Measurements from ENCODE around the gene NEDD4.
A peak's percentile ranks its signal among the peaks of the same experiment; 100 is the strongest.
"Not testable (repeated sequence)": the region's sequence is repeated elsewhere in the genome, so short reads cannot be mapped to it uniquely, and the experiment has no call there.

NEDD4 gene

DNA sequence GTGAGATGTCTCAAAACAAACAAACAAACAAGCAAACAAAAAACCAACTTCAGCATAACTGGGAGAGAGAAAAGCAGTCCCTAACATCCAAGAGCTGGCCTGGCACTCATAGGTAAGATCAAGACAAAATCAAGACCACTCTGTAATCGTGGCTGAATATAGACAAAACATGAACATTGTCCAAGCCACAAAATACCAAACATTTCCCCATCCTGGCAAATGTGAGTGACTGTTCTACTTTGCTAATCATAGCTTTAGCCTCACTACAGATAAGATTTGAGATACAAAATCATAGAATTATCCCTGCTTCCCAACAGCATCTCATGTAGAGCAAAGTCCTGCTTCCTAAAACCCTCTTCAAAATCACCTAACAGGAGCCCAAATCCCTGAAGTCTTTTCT lies 133.7 kb downstream of the NEDD4 start:
- Mint-ChIP-seq H3K27ac (no peak overlapping the region), H3K9me3 (no peaks in the 10 kb centered on the region), H3K36me3 (no peaks in the 10 kb centered on the region), H3K4me1 (no peaks in the 10 kb centered on the region), H3K4me3 (no peak overlapping the region)
- ATAC-seq = no peak
- DNase-seq (ENCODE audit: low spot score in 2 of 2) = no peak

DNA sequence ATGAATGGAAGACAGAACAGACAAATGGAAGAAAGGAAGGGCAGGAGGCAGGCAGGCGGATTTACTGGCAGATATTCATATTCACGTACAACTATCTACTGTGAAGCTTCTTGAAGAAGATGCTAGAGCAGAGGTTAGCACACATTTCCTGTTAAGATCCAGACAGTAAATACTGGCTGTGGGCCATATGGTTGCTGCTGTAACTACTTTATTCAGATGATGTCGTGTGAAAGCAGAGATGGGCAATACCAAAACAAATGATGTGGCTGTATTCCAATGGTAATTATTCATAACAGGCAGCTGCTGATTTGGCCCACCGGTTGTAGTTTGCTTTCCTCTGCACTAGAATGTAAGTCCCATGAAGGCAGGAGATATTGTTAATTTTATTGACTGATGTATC lies 134.8 kb downstream of the NEDD4 start:
- no peaks in the 10 kb centered on the region for H3K9me3 Mint-ChIP-seq
- ATAC-seq (no peak), DNase-seq (ENCODE audit: low spot score in 2 of 2) (no peak)
- no peak overlapping the region for H3K4me3 Mint-ChIP-seq
- no peaks in the 10 kb centered on the region for H3K4me1 Mint-ChIP-seq
- no peak overlapping the region for H3K27ac Mint-ChIP-seq
- H3K36me3 Mint-ChIP-seq = no peaks in the 10 kb centered on the region

DNA sequence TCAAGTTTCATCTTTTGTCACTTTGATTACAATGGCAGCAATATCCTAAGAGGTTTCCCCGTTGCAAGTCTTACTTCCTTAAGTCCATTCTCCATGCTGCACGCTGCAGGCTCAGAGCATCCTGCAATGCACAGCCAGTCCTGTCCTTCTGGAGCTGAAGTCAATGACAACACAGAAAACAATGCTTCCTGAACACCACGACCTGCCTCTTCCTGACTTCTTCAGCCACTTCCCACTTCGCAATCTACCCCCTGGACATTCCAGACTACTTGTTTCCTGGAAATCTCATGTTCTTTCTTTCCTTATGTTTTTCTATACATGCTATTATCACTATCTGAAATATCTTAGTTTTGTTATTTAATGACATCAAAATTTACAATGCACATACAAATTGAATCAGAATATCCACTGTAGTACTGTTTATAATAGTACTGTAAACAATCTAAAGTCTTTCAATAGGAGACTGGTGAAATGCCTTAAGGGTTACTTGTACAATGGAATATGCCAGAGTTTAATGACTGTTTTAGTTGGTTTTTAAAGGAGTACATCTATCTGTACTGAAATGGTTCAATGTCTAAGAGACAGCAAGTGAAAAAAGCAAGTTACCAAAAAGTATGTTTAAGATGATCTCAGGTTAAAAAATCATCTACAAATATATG lies 136.8 kb downstream of the NEDD4 start:
- Mint-ChIP-seq H3K4me1 (no peaks in the 10 kb centered on the region), H3K4me3 (no peak overlapping the region), H3K9me3 (no peaks in the 10 kb centered on the region), H3K36me3 (peaks cover 8% of the 10 kb centered on the region), H3K27ac (no peak overlapping the region)
- DNase-seq (ENCODE audit: low spot score in 2 of 2) (no peak), ATAC-seq (no peak)

DNA sequence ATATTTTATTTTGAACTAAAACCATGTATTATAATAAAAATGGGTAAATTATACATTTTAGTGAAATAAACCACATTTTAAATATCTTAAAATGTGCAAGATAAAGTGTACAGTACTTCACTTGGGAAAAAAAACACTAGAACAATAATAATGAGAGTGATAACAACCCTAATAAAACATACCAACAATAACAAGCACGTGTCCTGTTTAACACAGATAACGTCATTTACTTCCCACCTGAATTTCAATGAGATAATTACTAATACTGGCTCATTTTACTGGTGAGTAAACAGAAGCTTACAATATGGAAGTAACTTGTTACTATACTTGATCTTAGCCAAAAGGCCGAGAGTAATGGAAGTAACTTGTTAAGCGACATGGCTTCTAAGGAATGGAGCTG lies 140.3 kb downstream of the NEDD4 start:
- Mint-ChIP-seq H3K9me3 (no peaks in the 10 kb centered on the region), H3K4me1 (no peaks in the 10 kb centered on the region), H3K4me3 (no peak overlapping the region), H3K27ac (no peak overlapping the region), H3K36me3 (peaks cover 18% of the 10 kb centered on the region)
- ATAC-seq (no peak), DNase-seq (ENCODE audit: low spot score in 2 of 2) (no peak)

GRCh38 chr15:55846116-55846707 lies 147.2 kb downstream of the NEDD4 start:
- H3K4me3 Mint-ChIP-seq = no peak overlapping the region
- H3K4me1 Mint-ChIP-seq = peaks cover 4% of the 10 kb centered on the region
- H3K9me3 Mint-ChIP-seq = no peaks in the 10 kb centered on the region
- DNase-seq (ENCODE audit: low spot score in 2 of 2) (peak; percentile 40 to 65), ATAC-seq (peak; percentile 53)
- H3K36me3 Mint-ChIP-seq = peaks cover 33% of the 10 kb centered on the region
- H3K27ac Mint-ChIP-seq = no peak overlapping the region

- not testable (repeated sequence) for H3K4me3 Mint-ChIP-seq; H3K4me1 Mint-ChIP-seq; H3K9me3 Mint-ChIP-seq; ATAC-seq; DNase-seq (ENCODE audit: low spot score in 2 of 2); H3K27ac Mint-ChIP-seq
- H3K36me3 Mint-ChIP-seq = peaks cover 24% of the 10 kb centered on the region
These were observed 150.5 kb downstream of the NEDD4 start for GRCh38 chr15:55842897-55843296.

- Mint-ChIP-seq H3K27ac (no peak overlapping the region), H3K9me3 (no peaks in the 10 kb centered on the region), H3K4me1 (no peaks in the 10 kb centered on the region), H3K4me3 (no peak overlapping the region), H3K36me3 (peaks cover under 1% of the 10 kb centered on the region)
- ATAC-seq (no peak), DNase-seq (ENCODE audit: low spot score in 2 of 2) (no peak)
These were observed 157.5 kb downstream of the NEDD4 start for GRCh38 chr15:55835866-55836265.

DNA sequence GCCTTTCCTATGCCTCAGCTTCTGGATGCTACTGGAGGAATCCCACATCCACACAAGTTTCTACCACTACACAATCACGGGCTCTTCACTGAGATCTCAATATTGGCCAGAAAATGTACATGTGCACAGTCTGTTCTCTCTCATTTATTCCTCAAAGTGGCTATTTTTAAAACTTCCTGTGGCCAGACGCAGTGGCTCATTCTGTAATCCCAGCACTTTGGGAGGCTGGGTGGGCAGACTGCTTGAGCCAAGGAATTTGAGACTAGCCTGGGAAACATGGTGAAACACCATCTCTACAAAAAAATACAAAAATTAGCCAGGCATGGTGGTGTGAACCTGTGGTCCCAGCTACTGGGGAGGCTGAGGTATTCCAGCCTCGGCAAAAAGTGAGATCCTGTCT lies 159.1 kb downstream of the NEDD4 start:
- ATAC-seq = no peak
- no peak overlapping the region for H3K4me3 Mint-ChIP-seq
- peaks cover 12% of the 10 kb centered on the region for H3K4me1 Mint-ChIP-seq
- no peak overlapping the region for H3K27ac Mint-ChIP-seq
- DNase-seq (ENCODE audit: low spot score in 2 of 2) = no peak
- no peaks in the 10 kb centered on the region for H3K9me3 Mint-ChIP-seq
- H3K36me3 Mint-ChIP-seq = no peaks in the 10 kb centered on the region

- H3K4me1 Mint-ChIP-seq = peaks cover 13% of the 10 kb centered on the region
- DNase-seq (ENCODE audit: low spot score in 2 of 2) = no peak
- H3K36me3 Mint-ChIP-seq = no peaks in the 10 kb centered on the region
- no peak overlapping the region for H3K4me3 Mint-ChIP-seq
- H3K9me3 Mint-ChIP-seq = no peaks in the 10 kb centered on the region
- peak overlapping the region; percentile 64 for H3K27ac Mint-ChIP-seq
- ATAC-seq = peak; percentile 95
These were observed 163.6 kb downstream of the NEDD4 start for GRCh38 chr15:55829826-55830225.

DNA sequence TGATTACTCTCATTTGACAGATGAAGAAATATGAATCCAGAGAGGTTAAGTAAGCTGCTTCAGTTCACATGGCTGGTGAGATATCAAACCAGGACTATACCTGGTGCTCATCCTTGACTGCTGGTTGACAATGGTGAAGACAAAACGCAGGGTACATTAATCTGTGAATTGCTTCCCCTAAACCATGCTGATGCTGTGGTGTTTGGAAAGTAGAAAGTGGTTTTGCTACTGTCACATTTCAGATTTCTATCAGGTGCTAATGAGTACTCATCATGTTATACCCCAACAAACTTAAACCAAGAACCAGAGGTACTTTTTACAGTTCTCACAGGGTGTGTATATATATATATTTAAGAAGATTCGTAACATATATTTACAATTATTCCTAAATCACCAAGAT lies 165.5 kb downstream of the NEDD4 start:
- H3K4me3 Mint-ChIP-seq = no peak overlapping the region
- ATAC-seq = peak; percentile 41
- H3K27ac Mint-ChIP-seq = no peak overlapping the region
- no peaks in the 10 kb centered on the region for H3K9me3 Mint-ChIP-seq
- no peak for DNase-seq (ENCODE audit: low spot score in 2 of 2)
- H3K4me1 Mint-ChIP-seq = peaks cover 13% of the 10 kb centered on the region
- H3K36me3 Mint-ChIP-seq = no peaks in the 10 kb centered on the region

- H3K36me3 Mint-ChIP-seq = no peaks in the 10 kb centered on the region
- no peak overlapping the region for H3K4me3 Mint-ChIP-seq
- peak; percentile 49 for ATAC-seq
- no peak for DNase-seq (ENCODE audit: low spot score in 2 of 2)
- peaks cover 13% of the 10 kb centered on the region for H3K4me1 Mint-ChIP-seq
- no peak overlapping the region for H3K27ac Mint-ChIP-seq
- no peaks in the 10 kb centered on the region for H3K9me3 Mint-ChIP-seq
These were observed 166.2 kb downstream of the NEDD4 start for GRCh38 chr15:55827204-55827603.

DNA sequence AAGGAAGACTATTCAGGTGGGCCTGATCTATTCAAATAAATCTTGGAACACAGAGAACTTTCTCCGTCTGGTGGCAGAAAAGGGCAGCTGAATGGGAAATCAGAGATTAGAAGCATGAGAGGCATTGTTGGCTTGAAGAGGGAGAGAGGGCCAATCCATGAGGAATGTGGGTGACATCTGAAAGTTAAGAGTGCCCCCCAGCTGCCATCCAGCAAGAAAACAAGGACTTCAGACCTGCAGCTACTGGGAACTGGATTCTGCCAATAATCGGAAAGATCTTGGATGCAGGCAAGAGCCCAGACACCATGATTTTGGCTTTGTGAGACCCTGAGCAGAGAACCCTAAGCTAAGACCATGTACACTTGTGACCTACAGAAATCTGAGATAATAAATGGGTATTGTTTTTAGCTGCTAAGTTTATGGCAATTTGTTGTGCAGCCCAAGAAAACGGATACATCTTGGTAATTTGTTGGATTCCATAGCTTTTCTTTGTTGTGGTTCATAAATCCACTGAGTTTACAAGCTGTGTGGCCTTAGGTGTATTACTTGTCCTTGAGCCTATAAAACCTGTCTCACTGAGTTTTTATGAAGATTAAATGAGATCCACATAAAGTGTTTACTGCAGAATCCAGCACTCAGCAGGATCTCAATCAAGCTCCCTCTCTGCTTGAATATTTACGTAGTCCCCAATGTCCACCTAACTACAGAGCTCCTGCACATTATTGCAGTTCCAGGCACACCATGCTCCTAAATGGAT lies 168.4 kb downstream of the NEDD4 start:
- Mint-ChIP-seq H3K36me3 (no peaks in the 10 kb centered on the region), H3K9me3 (no peaks in the 10 kb centered on the region), H3K27ac (no peak overlapping the region), H3K4me1 (peaks cover 8% of the 10 kb centered on the region), H3K4me3 (no peak overlapping the region)
- ATAC-seq (no peak), DNase-seq (ENCODE audit: low spot score in 2 of 2) (no peak)

GRCh38 chr15:55823699-55824340 lies 169.6 kb downstream of the NEDD4 start:
- H3K9me3 Mint-ChIP-seq = no peaks in the 10 kb centered on the region
- no peaks in the 10 kb centered on the region for H3K4me1 Mint-ChIP-seq
- no peaks in the 10 kb centered on the region for H3K36me3 Mint-ChIP-seq
- H3K4me3 Mint-ChIP-seq = no peak overlapping the region
- no peak overlapping the region for H3K27ac Mint-ChIP-seq
- ATAC-seq (no peak), DNase-seq (ENCODE audit: low spot score in 2 of 2) (no peak)

DNA sequence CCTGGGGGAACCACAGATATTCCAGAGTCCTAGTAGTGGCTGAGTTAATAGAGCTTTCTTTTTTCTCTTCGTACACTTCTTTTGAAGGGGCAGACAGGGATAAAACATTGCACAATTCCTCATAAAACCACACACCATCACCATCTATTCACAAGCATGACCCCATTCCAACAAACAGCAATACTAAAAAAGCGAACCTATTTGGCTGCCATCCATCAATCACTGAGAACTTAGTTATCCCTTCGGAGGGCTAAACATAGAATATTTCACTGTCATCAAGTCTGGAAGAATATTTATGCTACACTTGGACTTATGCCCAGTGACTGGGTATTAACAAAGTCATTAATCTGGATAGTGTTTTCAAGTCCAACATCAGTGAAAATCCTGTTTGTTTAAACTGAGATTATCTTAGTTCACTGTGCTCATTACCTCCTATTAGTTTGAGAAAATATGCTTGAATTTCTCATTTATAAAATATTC lies 170.2 kb downstream of the NEDD4 start:
- H3K9me3 Mint-ChIP-seq = no peaks in the 10 kb centered on the region
- DNase-seq (ENCODE audit: low spot score in 2 of 2) (no peak), ATAC-seq (no peak)
- H3K36me3 Mint-ChIP-seq = no peaks in the 10 kb centered on the region
- no peak overlapping the region for H3K4me3 Mint-ChIP-seq
- no peaks in the 10 kb centered on the region for H3K4me1 Mint-ChIP-seq
- no peak overlapping the region for H3K27ac Mint-ChIP-seq

DNA sequence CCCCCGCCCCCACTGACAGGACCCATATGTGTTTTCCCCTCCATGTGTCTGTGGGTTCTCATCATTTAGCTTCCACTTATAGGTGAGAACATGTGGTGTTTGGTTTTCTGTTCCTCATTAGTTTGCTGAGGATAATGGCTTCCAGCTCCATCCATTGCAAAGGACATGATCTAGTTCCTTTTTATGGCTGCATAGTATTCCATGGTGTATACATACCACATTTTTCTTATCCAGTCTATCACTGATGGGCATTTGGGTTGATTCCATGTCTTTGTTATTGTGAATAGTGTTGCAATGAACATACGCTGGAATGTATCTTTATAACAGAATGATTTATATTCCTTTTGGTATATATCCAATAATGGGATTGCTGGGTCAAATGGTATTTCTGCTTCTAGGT lies 171.7 kb downstream of the NEDD4 start:
- ATAC-seq; DNase-seq (ENCODE audit: low spot score in 2 of 2); H3K4me3 Mint-ChIP-seq; H3K9me3 Mint-ChIP-seq; H3K4me1 Mint-ChIP-seq; H3K27ac Mint-ChIP-seq; H3K36me3 Mint-ChIP-seq: not testable (repeated sequence)

Measured in stimulated activated effector memory CD8-positive, alpha-beta T cell treated with anti-CD3 and anti-CD28 coated beads, Interleukin-12 subunit alpha, Interleukin-12 subunit beta, amount 100 ng/mL, for 72 hours (primary cell).